ENCODE measurements around the gene TMEM82. TPM values are rescaled to one million over a fixed set of nuclear protein-coding genes. Genes with fewer than 3 reads are reported as not detected.

The TMEM82 gene
- total and polyA plus RNA-seq, 2 donors from 2014 or later, result 2.0 to 25.4 TPM

- Histone ChIP-seq H3K9ac (ENCODE audit: low read length in 3 of 3) (no peak overlapping the region), H3K27ac (ENCODE audit: low read depth in 2 of 2, low read length in 2 of 2) (no peak overlapping the region), H3K4me1 (ENCODE audit: control insufficient read depth in 2 of 3, insufficient read depth in 2 of 3, low read depth in 1 of 3, low read length in 3 of 3) (no peaks in the 10 kb centered on the region), H3K9me3 (ENCODE audit: control insufficient read depth in 2 of 3, insufficient read depth in 1 of 3, low read length in 3 of 3) (no peaks in the 10 kb centered on the region), H3K36me3 (ENCODE audit: control insufficient read depth in 2 of 3, insufficient read depth in 3 of 3, low read length in 3 of 3) (peaks cover 2 to 51% (median 22%) of the 10 kb centered on the region in 3 donors), H3K27me3 (ENCODE audit: control insufficient read depth, insufficient read depth, low read length) (no peaks in the 10 kb centered on the region), H3K4me3 (ENCODE audit: low read length in 3 of 3) (no peak overlapping the region)
- FAIRE-seq (no peak), DNase-seq (no peak)
- TF ChIP-seq, protein P1, sequence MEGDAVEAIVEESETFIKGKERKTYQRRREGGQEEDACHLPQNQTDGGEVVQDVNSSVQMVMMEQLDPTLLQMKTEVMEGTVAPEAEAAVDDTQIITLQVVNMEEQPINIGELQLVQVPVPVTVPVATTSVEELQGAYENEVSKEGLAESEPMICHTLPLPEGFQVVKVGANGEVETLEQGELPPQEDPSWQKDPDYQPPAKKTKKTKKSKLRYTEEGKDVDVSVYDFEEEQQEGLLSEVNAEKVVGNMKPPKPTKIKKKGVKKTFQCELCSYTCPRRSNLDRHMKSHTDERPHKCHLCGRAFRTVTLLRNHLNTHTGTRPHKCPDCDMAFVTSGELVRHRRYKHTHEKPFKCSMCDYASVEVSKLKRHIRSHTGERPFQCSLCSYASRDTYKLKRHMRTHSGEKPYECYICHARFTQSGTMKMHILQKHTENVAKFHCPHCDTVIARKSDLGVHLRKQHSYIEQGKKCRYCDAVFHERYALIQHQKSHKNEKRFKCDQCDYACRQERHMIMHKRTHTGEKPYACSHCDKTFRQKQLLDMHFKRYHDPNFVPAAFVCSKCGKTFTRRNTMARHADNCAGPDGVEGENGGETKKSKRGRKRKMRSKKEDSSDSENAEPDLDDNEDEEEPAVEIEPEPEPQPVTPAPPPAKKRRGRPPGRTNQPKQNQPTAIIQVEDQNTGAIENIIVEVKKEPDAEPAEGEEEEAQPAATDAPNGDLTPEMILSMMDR (IDR thresholded peaks at IDR 0.05; ENCODE audit: borderline replicate concordance, extremely low read depth, insufficient read depth), result no peak
- intact Hi-C loops (cut with DNase I), result no loop called here
Measured at GRCh38 chr1:15726508-15726907, 15.8 kb upstream of the TMEM82 start.

- DNase-seq, result peak in 1 of 5 donors; percentile 75
- Histone ChIP-seq H3K27me3 (ENCODE audit: control insufficient read depth, insufficient read depth, low read length) (no peaks in the 10 kb centered on the region), H3K36me3 (ENCODE audit: control insufficient read depth in 2 of 3, insufficient read depth in 3 of 3, low read length in 3 of 3) (peaks cover 2 to 54% (median 22%) of the 10 kb centered on the region in 3 donors), H3K27ac (ENCODE audit: low read depth in 2 of 2, low read length in 2 of 2) (no peak overlapping the region), H3K9me3 (ENCODE audit: control insufficient read depth in 2 of 3, insufficient read depth in 1 of 3, low read length in 3 of 3) (no peaks in the 10 kb centered on the region), H3K9ac (ENCODE audit: low read length in 3 of 3) (no peak overlapping the region), H3K4me1 (ENCODE audit: control insufficient read depth in 2 of 3, insufficient read depth in 2 of 3, low read depth in 1 of 3, low read length in 3 of 3) (no peaks in the 10 kb centered on the region), H3K4me3 (ENCODE audit: low read length in 3 of 3) (no peak overlapping the region)
- TF ChIP-seq, protein P1 (IDR thresholded peaks at IDR 0.05; ENCODE audit: borderline replicate concordance, extremely low read depth, insufficient read depth), result no peak
- FAIRE-seq, result no peak
- intact Hi-C loops (cut with DNase I), result no loop called here
Measured at GRCh38 chr1:15727021-15727420, 15.3 kb upstream of the TMEM82 start.

DNA sequence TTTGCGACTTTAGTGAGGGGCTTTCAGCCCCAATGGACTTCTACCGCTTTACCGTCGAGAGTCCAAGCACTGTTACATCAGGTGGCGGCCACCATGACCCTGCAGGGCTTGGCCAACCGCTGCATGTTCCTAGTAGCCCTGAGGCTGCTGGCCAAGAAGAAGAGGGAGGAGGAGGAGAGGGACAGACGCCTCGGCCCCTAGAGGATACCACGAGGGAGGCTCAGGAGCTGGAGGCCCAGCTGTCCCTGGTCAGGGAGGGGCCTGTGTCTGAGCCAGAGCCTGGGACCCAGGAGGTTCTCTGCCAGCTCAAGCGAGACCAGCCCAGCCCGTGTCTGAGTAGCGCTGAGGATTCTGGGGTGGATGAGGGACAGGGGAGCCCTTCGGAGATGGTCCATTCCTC is 14.9 kb upstream of the TMEM82 start:
- Histone ChIP-seq H3K9ac (ENCODE audit: low read length in 3 of 3) (no peak overlapping the region), H3K27ac (ENCODE audit: low read depth in 2 of 2, low read length in 2 of 2) (no peak overlapping the region), H3K27me3 (ENCODE audit: control insufficient read depth, insufficient read depth, low read length) (no peaks in the 10 kb centered on the region), H3K9me3 (ENCODE audit: control insufficient read depth in 2 of 3, insufficient read depth in 1 of 3, low read length in 3 of 3) (no peaks in the 10 kb centered on the region), H3K4me3 (ENCODE audit: low read length in 3 of 3) (no peak overlapping the region), H3K36me3 (ENCODE audit: control insufficient read depth in 2 of 3, insufficient read depth in 3 of 3, low read length in 3 of 3) (peaks cover 2 to 58% (median 22%) of the 10 kb centered on the region in 3 donors), H3K4me1 (ENCODE audit: control insufficient read depth in 2 of 3, insufficient read depth in 2 of 3, low read depth in 1 of 3, low read length in 3 of 3) (no peaks in the 10 kb centered on the region)
- no peak for FAIRE-seq
- no peak for DNase-seq
- TF ChIP-seq, protein P1 (IDR thresholded peaks at IDR 0.05; ENCODE audit: borderline replicate concordance, extremely low read depth, insufficient read depth), result no peak
- intact Hi-C loops (cut with DNase I), result no loop called here
